Glutamatergic neuron (in vitro differentiated cells): ENCODE data around the gene HMCN1. TPM values are rescaled to one million over a fixed set of nuclear protein-coding genes. Genes with fewer than 3 reads are reported as not detected.

ENCODE experiments used
- DNase-seq: peaks from one replicate; pipeline ENCODE4 v3.0.0; 2022
- H3K27ac Mint-ChIP-seq: one replicate; pipeline ENCODE4 v1.8.0; 2020; ENCODE audit warnings: mild to moderate bottlenecking, mixed read lengths, inconsistent platforms; ENCODE audit not compliant: unreplicated experiment
- H3K27me3 Mint-ChIP-seq: one replicate; pipeline ENCODE4 v1.8.0; 2020; ENCODE audit warnings: mild to moderate bottlenecking, moderate library complexity, mixed read lengths, inconsistent platforms; ENCODE audit not compliant: unreplicated experiment
- H3K36me3 Mint-ChIP-seq: one replicate; pipeline ENCODE4 v1.8.0; 2020; ENCODE audit warnings: mild to moderate bottlenecking, mixed read lengths, inconsistent platforms; ENCODE audit not compliant: unreplicated experiment
- H3K4me1 Mint-ChIP-seq: one replicate; pipeline ENCODE4 v1.8.0; 2020; ENCODE audit warnings: mild to moderate bottlenecking, low read depth, mixed read lengths, inconsistent platforms; ENCODE audit not compliant: unreplicated experiment
- H3K4me3 Mint-ChIP-seq: one replicate; pipeline ENCODE4 v1.8.0; 2020; ENCODE audit warnings: mild to moderate bottlenecking, mixed read lengths, inconsistent platforms; ENCODE audit not compliant: unreplicated experiment
- H3K9me3 Mint-ChIP-seq: one replicate; pipeline ENCODE4 v1.8.0; 2020; ENCODE audit warnings: mild to moderate bottlenecking, moderate library complexity, mixed read lengths, inconsistent platforms; ENCODE audit not compliant: unreplicated experiment
- total RNA-seq: library from RNA; stranded (reverse); fragmentation: NEBNext Ultra II Directional; extraction: Animal tissue kit (Norgen Biotek cat#: 25700); gene quantifications from one replicate; pipeline ENCODE4 v1.2.1, GENCODE V29; 2021; ENCODE audit not compliant: unreplicated experiment
- TF ChIP-seq, protein P1 (sequence below): fragments of 200-600 bp; sonication (generic); IDR thresholded peaks from one replicate; pipeline ENCODE4 v1.5.0; 2021; ENCODE audit not compliant: partially characterized antibody, unreplicated experiment

Gene HMCN1
- total RNA-seq, 1 donor from 2014 or later, result 0.93 TPM

DNA sequence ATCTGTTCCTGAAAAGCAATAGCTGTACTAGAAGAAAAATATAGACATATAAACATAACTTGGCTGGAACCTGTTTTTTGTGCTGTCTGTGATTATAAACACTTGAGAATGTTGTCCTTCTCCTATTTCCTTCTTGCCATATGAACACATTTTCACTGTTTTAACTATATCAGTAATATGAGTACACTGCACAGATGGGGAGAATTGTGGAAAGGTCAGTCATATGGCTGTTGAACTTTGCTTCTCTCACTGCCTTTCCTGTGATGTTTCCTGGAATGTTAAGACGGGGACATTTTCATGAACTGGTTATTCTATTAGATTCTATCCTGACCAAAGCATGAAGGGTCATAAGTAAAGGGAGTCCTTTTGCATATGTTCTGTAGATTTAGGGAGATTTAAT is 24.9 kb downstream of the HMCN1 start:
- no peaks in the 10 kb centered on the region for H3K4me1 Mint-ChIP-seq

DNA sequence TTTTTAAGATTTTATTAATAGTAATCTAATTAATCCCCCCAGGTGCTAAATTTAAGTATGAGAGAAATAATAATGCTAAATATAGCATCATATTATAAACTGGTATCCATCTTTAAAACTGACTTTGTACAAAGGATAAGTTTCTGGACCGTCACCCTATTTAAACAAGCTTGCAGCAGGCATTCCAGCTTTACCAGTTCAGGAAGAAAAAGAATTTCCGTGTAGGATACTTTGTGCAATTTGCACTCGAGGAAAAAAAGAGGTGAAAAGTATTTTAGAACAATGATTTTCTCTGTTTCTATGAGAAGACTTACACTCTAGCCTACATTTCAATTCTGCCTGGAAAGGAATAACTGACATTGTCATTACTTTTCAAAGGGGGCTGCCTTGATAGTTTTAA is 27.6 kb downstream of the HMCN1 start:
- H3K9me3 Mint-ChIP-seq, result no peaks in the 10 kb centered on the region
- no peak overlapping the region for H3K4me3 Mint-ChIP-seq
- DNase-seq, result no peak
- no peak overlapping the region for H3K27ac Mint-ChIP-seq
- no peaks in the 10 kb centered on the region for H3K4me1 Mint-ChIP-seq
- H3K36me3 Mint-ChIP-seq, result no peaks in the 10 kb centered on the region
- TF ChIP-seq, protein P1, sequence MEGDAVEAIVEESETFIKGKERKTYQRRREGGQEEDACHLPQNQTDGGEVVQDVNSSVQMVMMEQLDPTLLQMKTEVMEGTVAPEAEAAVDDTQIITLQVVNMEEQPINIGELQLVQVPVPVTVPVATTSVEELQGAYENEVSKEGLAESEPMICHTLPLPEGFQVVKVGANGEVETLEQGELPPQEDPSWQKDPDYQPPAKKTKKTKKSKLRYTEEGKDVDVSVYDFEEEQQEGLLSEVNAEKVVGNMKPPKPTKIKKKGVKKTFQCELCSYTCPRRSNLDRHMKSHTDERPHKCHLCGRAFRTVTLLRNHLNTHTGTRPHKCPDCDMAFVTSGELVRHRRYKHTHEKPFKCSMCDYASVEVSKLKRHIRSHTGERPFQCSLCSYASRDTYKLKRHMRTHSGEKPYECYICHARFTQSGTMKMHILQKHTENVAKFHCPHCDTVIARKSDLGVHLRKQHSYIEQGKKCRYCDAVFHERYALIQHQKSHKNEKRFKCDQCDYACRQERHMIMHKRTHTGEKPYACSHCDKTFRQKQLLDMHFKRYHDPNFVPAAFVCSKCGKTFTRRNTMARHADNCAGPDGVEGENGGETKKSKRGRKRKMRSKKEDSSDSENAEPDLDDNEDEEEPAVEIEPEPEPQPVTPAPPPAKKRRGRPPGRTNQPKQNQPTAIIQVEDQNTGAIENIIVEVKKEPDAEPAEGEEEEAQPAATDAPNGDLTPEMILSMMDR, result no peak
- H3K27me3 Mint-ChIP-seq, result no peaks in the 10 kb centered on the region

More for the DNA sequence above, 24.9 kb downstream of the HMCN1 start:
- TF ChIP-seq, protein P1, result no peak
- Mint-ChIP-seq H3K27ac (no peak overlapping the region), H3K36me3 (no peaks in the 10 kb centered on the region), H3K27me3 (no peaks in the 10 kb centered on the region), H3K9me3 (no peaks in the 10 kb centered on the region), H3K4me3 (no peak overlapping the region)
- no peak for DNase-seq

DNA sequence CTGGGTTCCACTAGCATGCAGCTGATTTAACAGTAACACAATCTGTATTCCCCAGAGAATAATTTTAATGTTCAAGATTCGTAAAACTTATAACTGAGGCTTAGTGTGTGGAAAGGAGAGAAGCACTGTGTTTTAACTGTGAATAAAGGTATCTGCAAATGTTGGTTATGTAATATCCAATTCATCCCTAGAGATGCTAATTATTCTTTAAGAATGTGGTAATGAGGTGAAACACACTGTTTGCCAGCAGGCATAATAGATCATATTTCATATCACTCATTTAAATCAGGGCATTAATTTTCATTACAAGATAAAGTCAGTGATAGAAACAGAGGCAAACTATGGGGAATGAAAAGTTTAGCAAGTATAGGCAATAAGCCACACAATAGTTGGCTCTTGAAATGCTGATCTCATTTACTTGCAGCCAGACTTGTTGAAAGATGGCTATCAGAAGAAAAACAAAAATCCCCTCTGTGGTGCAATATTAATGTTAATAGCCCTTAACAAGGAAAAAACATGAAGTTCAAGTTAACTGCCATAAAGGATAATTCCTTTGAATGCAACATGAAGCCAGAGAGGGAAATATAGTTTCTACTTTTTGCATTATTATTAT is 33.4 kb downstream of the HMCN1 start:
- H3K4me1 Mint-ChIP-seq, result no peaks in the 10 kb centered on the region
- TF ChIP-seq, protein P1, result no peak
- H3K27me3 Mint-ChIP-seq, result no peaks in the 10 kb centered on the region
- DNase-seq, result no peak
- H3K9me3 Mint-ChIP-seq, result peaks cover 1% of the 10 kb centered on the region
- H3K27ac Mint-ChIP-seq, result no peak overlapping the region
- no peaks in the 10 kb centered on the region for H3K36me3 Mint-ChIP-seq
- no peak overlapping the region for H3K4me3 Mint-ChIP-seq

DNA sequence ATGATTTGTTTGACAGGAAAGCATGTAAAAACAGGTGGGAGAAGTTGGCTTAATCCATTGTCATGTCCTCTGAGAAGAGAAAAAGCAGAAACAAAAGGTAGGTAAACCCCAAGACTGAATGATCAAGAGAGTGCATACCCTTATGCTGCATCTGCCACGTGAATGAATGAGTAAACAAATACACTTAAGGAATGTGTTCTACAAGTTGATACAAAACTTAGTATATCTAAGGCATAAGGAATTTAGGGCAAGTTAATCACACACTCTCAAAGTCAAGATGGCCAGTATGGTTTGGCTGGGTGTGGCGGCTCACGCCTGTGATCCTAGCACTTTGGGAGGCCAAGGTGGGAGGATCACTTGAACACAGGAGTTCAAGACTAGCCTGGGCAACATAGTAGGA is 34.2 kb downstream of the HMCN1 start:
- H3K27ac Mint-ChIP-seq, result no peak overlapping the region
- H3K27me3 Mint-ChIP-seq, result no peaks in the 10 kb centered on the region
- no peak for DNase-seq
- no peak overlapping the region for H3K4me3 Mint-ChIP-seq
- TF ChIP-seq, protein P1, result no peak
- peaks cover 1% of the 10 kb centered on the region for H3K9me3 Mint-ChIP-seq
- H3K36me3 Mint-ChIP-seq, result no peaks in the 10 kb centered on the region
- no peaks in the 10 kb centered on the region for H3K4me1 Mint-ChIP-seq

GRCh38 chr1:185769136-185769535 is 34.9 kb downstream of the HMCN1 start:
- Mint-ChIP-seq H3K4me1 (no peaks in the 10 kb centered on the region), H3K36me3 (no peaks in the 10 kb centered on the region), H3K27ac (no peak overlapping the region)

More at GRCh38 chr1:185769136-185769535, 34.9 kb downstream of the HMCN1 start:
- Mint-ChIP-seq H3K4me3 (no peak overlapping the region), H3K9me3 (peaks cover 1% of the 10 kb centered on the region), H3K27me3 (no peaks in the 10 kb centered on the region)
- TF ChIP-seq, protein P1, result no peak
- DNase-seq, result no peak
